ENCODE measurements around the gene HPS1. TPM values are rescaled to one million over a fixed set of nuclear protein-coding genes. Genes with fewer than 3 reads are reported as not detected.

Gene HPS1
- total and polyA plus RNA-seq, 2 experiments from 2014 or later, result 21.4 to 51.2 TPM

GRCh38 chr10:98411768-98412167 lies 35.0 kb downstream of the HPS1 start (continued):
- TF ChIP-seq REST (IDR thresholded peaks at IDR 0.05; ENCODE audit: unreplicated experiment), result no peak
- TF ChIP-seq CREB1 (CRISPR knock-in tag; IDR thresholded peaks at IDR 0.05; ENCODE audit: low read depth), result no peak
- TF ChIP-seq, protein P1, sequence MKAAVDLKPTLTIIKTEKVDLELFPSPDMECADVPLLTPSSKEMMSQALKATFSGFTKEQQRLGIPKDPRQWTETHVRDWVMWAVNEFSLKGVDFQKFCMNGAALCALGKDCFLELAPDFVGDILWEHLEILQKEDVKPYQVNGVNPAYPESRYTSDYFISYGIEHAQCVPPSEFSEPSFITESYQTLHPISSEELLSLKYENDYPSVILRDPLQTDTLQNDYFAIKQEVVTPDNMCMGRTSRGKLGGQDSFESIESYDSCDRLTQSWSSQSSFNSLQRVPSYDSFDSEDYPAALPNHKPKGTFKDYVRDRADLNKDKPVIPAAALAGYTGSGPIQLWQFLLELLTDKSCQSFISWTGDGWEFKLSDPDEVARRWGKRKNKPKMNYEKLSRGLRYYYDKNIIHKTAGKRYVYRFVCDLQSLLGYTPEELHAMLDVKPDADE (IDR thresholded peaks at IDR 0.05), result no peak
- no peak for TF ChIP-seq EZH2 (IDR thresholded peaks at IDR 0.05; ENCODE audit: low read depth, unreplicated experiment)
- TF ChIP-seq NANOG (IDR thresholded peaks at IDR 0.05; ENCODE audit: borderline replicate concordance), result no peak
- no peak for TF ChIP-seq EZH2phosphoT487 (IDR thresholded peaks at IDR 0.05; ENCODE audit: unreplicated experiment)
- no peak for TF ChIP-seq JUNB (IDR thresholded peaks at IDR 0.05; ENCODE audit: unreplicated experiment)

DNA sequence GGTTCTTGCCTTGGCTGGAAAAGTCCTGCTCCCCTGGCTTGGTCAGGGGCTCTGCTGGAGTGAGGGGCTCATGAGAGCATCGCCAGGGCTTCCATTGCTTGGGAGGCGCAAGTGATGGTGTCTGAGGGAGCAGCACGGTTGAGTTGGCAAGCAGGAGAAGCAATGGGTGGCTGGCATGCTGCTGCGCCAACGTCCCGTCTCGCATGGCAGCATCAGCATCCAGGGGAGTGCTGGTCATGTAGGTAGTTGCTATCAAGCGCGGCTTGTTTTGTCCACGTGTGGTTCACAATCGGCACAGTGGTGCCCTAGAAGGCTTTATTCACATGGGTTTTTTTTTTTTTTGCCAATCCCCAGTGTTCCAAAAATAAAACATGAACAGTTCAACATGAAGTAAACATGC lies 35.6 kb downstream of the HPS1 start:
- no peaks in the 10 kb centered on the region for H3K9me3 Mint-ChIP-seq
- no peaks in the 10 kb centered on the region for H3F3A ChIP-seq (replicated peaks; ENCODE audit: low read depth)
- H3K4me3 ChIP-seq, result no peak overlapping the region
- no peaks in the 10 kb centered on the region for H3K36me3 Mint-ChIP-seq (ENCODE audit: low read depth)
- no peak overlapping the region for H3K27ac Mint-ChIP-seq
- H3K27ac ChIP-seq (ENCODE audit: low read depth), result no peak overlapping the region
- peaks cover 12% of the 10 kb centered on the region; the same call in 2 of the 3 replicates for H3K4me1 Mint-ChIP-seq
- H3K4me2 ChIP-seq, result no peak overlapping the region
- H3K4me3 Mint-ChIP-seq, result no peak overlapping the region
- peaks cover 5% of the 10 kb centered on the region for H3K27me3 Mint-ChIP-seq (ENCODE audit: insufficient read depth, low read depth, poor library complexity)
- ATAC-seq (no peak), DNase-seq (ENCODE audit: low spot score) (no peak)
- no peak overlapping the region for H2AFZ ChIP-seq
- no peak for TF ChIP-seq STAT1 (IDR thresholded peaks at IDR 0.05; ENCODE audit: unreplicated experiment)
- TF ChIP-seq REST (IDR thresholded peaks at IDR 0.05; ENCODE audit: unreplicated experiment), result no peak
- TF ChIP-seq POLR2AphosphoS5 (IDR thresholded peaks at IDR 0.05; ENCODE audit: low read depth), result no peak
- TF ChIP-seq CREB1 (CRISPR knock-in tag; IDR thresholded peaks at IDR 0.05; ENCODE audit: low read depth), result no peak
- TF ChIP-seq, protein P1 (IDR thresholded peaks at IDR 0.05), result no peak
- no peak for TF ChIP-seq JUNB (IDR thresholded peaks at IDR 0.05; ENCODE audit: unreplicated experiment)
- TF ChIP-seq EZH2phosphoT487 (IDR thresholded peaks at IDR 0.05; ENCODE audit: unreplicated experiment), result no peak
- no peaks in the 10 kb centered on the region for H4K20me1 ChIP-seq (replicated peaks; ENCODE audit: insufficient read depth)
- peaks cover 14% of the 10 kb centered on the region for H3K4me1 ChIP-seq (ENCODE audit: insufficient read depth)
- no peaks in the 10 kb centered on the region for H3K27me3 ChIP-seq (ENCODE audit: insufficient read depth)
- no peaks in the 10 kb centered on the region for H3K36me3 ChIP-seq (ENCODE audit: insufficient read depth)
- no peaks in the 10 kb centered on the region for H3K79me2 ChIP-seq (replicated peaks; ENCODE audit: insufficient read depth)
- H3K9me2 ChIP-seq (ENCODE audit: insufficient read depth), result no peaks in the 10 kb centered on the region
